PC-9 (cell line): ENCODE data around the gene CCNE1. TPM values are rescaled to one million over a fixed set of nuclear protein-coding genes. Genes with fewer than 3 reads are reported as not detected.

Experiments
- BruUV-seq: library from RNA; stranded (reverse); fragments of 400-500 nt; replicated peaks from 2 replicates; lab custom pipeline; 2021; lab: Mats Ljungman, UMichigan
- CTCF ChIA-PET: fragments of 300-600 bp; sonication (Branson Sonifier 250); formaldehyde crosslinking; loops from one replicate; lab custom pipeline; 2022; ENCODE audit warnings: antibody characterized with exemption; lab: Charles Lee
- POLR2A ChIA-PET: fragments of 300-600 bp; sonication (Branson Sonifier 250); formaldehyde crosslinking; loops from one replicate; lab custom pipeline; 2022; ENCODE audit warnings: antibody characterized with exemption; ENCODE audit not compliant: unreplicated experiment; lab: Charles Lee
- DNase-seq, 2 experiments: peaks; one replicate each; pipeline versions ENCODE4 v3.0.0 to v3.0.0-alpha.2; 2015 to 2022; ENCODE audit warnings: mixed read lengths in 1 of 2
- H2AFZ ChIP-seq: fragments of 200-600 bp; sonication (generic); 2 replicates; pipeline ENCODE4 v1.8.1; 2017; ENCODE audit warnings: antibody characterized with exemption
- H3F3A ChIP-seq: fragments of 200-600 bp; sonication (generic); 2 replicates; pipeline ENCODE4 v1.8.1; 2017; ENCODE audit warnings: antibody characterized with exemption, mild to moderate bottlenecking, low read depth; ENCODE audit not compliant: insufficient read depth
- H3K27ac ChIP-seq: fragments of 200-600 bp; sonication (generic); 2 replicates; pipeline ENCODE4 v1.6.1; 2016; ENCODE audit warnings: mixed run types
- H3K27me3 ChIP-seq: fragments of 200-600 bp; sonication (generic); 2 replicates; pipeline ENCODE4 v1.6.1; 2016; ENCODE audit warnings: low read depth, mixed run types; ENCODE audit not compliant: insufficient read depth
- H3K36me3 ChIP-seq: fragments of 200-600 bp; sonication (generic); 2 replicates; pipeline ENCODE4 v1.6.1; 2016; ENCODE audit warnings: low read depth, mixed run types
- H3K4me1 ChIP-seq: fragments of 200-600 bp; sonication (generic); replicated peaks from 2 replicates; pipeline ENCODE4 v1.6.1; 2016; ENCODE audit warnings: mixed run types; ENCODE audit not compliant: insufficient read depth
- H3K4me2 ChIP-seq: fragments of 200-600 bp; sonication (generic); 2 replicates; pipeline ENCODE4 v1.6.1; 2017; ENCODE audit warnings: mixed run types
- H3K4me3 ChIP-seq: fragments of 200-600 bp; sonication (generic); 2 replicates; pipeline ENCODE4 v1.6.1; 2016; ENCODE audit warnings: mixed run types
- H3K79me2 ChIP-seq: fragments of 200-600 bp; sonication (generic); 2 replicates; pipeline ENCODE4 v1.6.1; 2017; ENCODE audit warnings: low read depth, mixed run types
- H3K9me2 ChIP-seq: fragments of 200-600 bp; sonication (generic); 2 replicates; pipeline ENCODE4 v1.8.1; 2017; ENCODE audit warnings: mild to moderate bottlenecking; ENCODE audit not compliant: insufficient read depth
- H3K9me3 ChIP-seq: fragments of 200-600 bp; sonication (generic); 2 replicates; pipeline ENCODE4 v1.8.1; 2016; ENCODE audit warnings: low read depth; ENCODE audit not compliant: insufficient read depth
- H4K20me1 ChIP-seq: fragments of 200-600 bp; sonication (generic); 2 replicates; pipeline ENCODE4 v1.8.1; 2017; ENCODE audit not compliant: insufficient read depth
- EZH2 ChIP-seq: fragments of 200-600 bp; sonication (generic); IDR thresholded peaks from 2 replicates; pipeline ENCODE4 v1.8.0; 2017; ENCODE audit warnings: antibody characterized with exemption, low read depth
- intact Hi-C: fragments of 100-400 bp; cut with micrococcal nuclease; formaldehyde crosslinking; loops from one replicate; pipeline ENCODE4 v1.10.0; 2022; ENCODE audit not compliant: unreplicated experiment
- total RNA-seq: library from RNA; stranded (reverse); gene quantifications from 2 replicates; pipeline ENCODE4 v1.2.3, GENCODE V29; 2021
- TF ChIP-seq, protein P1 (sequence below): fragments of 200-600 bp; sonication (generic); conservative IDR thresholded peaks from 2 replicates; pipeline ENCODE4 v1.6.1; 2017; ENCODE audit warnings: mixed run types, antibody characterized with exemption, mild to moderate bottlenecking, moderate library complexity

Gene CCNE1
- total RNA-seq, 1 experiment from 2014 or later: 10.6 TPM

DNA sequence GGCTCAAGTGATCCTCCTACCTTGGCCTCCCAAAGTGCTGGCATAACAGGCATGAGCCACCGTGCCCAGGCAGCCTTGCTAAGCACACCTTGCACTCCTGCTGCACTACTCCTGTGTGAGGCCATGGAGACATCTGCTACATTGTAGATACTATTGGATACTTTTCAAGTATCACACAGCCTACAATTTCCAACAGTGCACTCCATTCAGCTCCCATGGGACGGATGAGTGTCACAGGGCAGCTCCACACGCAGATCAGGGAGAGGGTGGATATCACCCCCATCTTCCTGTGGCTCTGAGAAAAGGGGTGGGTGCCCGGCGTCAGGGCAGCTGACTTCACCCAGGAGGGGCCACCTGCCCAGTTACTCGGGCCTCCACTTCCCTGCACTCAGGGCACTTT, 39.1 kb upstream of the CCNE1 start:
- POLR2A ChIA-PET: no interaction called here

DNA sequence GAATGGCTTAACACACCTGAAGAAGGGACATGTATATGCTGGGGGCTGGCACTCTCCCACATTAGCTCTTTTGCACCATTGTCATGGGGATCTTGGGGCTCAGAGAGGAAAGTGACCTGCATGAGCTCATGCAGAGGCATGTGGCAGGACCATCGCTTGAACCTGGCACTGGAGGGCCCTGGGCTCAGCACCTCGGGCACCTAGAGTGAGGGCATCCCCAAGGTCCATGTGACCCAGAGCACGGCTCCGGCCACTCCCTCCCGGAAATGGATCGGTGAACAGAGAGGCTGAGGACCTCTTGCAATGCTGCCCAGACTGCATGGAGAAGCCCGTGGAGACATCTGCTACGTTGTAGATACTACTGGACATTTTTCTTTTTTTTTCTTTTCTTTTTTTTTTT, 38.6 kb upstream of the CCNE1 start:
- Histone ChIP-seq H4K20me1 (no peaks in the 10 kb centered on the region), H3K27me3 (no peaks in the 10 kb centered on the region), H3K9me2 (no peaks in the 10 kb centered on the region), H3K4me2 (no peak overlapping the region), H3F3A (no peaks in the 10 kb centered on the region), H3K4me3 (no peak overlapping the region), H2AFZ (no peak overlapping the region), H3K27ac (no peak overlapping the region), H3K4me1 (no peaks in the 10 kb centered on the region), H3K9me3 (no peaks in the 10 kb centered on the region), H3K79me2 (no peaks in the 10 kb centered on the region), H3K36me3 (no peaks in the 10 kb centered on the region)
- no TSS peak for BruUV-seq
- TF ChIP-seq, protein P1, sequence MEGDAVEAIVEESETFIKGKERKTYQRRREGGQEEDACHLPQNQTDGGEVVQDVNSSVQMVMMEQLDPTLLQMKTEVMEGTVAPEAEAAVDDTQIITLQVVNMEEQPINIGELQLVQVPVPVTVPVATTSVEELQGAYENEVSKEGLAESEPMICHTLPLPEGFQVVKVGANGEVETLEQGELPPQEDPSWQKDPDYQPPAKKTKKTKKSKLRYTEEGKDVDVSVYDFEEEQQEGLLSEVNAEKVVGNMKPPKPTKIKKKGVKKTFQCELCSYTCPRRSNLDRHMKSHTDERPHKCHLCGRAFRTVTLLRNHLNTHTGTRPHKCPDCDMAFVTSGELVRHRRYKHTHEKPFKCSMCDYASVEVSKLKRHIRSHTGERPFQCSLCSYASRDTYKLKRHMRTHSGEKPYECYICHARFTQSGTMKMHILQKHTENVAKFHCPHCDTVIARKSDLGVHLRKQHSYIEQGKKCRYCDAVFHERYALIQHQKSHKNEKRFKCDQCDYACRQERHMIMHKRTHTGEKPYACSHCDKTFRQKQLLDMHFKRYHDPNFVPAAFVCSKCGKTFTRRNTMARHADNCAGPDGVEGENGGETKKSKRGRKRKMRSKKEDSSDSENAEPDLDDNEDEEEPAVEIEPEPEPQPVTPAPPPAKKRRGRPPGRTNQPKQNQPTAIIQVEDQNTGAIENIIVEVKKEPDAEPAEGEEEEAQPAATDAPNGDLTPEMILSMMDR: no peak
- intact Hi-C loops: no loop called here
- ChIA-PET CTCF (interaction anchor here (0.5 kb wide), 1 partner anchor 170 kb away, joined by 8 read pairs; no protein-coding TSS in a partner anchor), POLR2A (interaction anchor here (0.7 kb wide), 1 partner anchor 85 kb away, joined by 4 read pairs; no protein-coding TSS in a partner anchor)
- no peak for DNase-seq

More for the DNA sequence above, 39.1 kb upstream of the CCNE1 start:
- no peak for DNase-seq
- CTCF ChIA-PET: interaction anchor here (0.5 kb wide), 1 partner anchor 170 kb away, joined by 8 read pairs; no protein-coding TSS in a partner anchor
- intact Hi-C loops: no loop called here
- Histone ChIP-seq H3K4me3 (no peak overlapping the region), H3K36me3 (no peaks in the 10 kb centered on the region), H3K79me2 (no peaks in the 10 kb centered on the region), H4K20me1 (no peaks in the 10 kb centered on the region), H3K4me2 (no peak overlapping the region), H3K9me2 (no peaks in the 10 kb centered on the region), H3K27ac (no peak overlapping the region), H2AFZ (no peak overlapping the region), H3F3A (no peaks in the 10 kb centered on the region), H3K27me3 (no peaks in the 10 kb centered on the region), H3K9me3 (no peaks in the 10 kb centered on the region), H3K4me1 (no peaks in the 10 kb centered on the region)
- TF ChIP-seq, protein P1: no peak
- TF ChIP-seq EZH2: no peak
- BruUV-seq: no TSS peak

DNA sequence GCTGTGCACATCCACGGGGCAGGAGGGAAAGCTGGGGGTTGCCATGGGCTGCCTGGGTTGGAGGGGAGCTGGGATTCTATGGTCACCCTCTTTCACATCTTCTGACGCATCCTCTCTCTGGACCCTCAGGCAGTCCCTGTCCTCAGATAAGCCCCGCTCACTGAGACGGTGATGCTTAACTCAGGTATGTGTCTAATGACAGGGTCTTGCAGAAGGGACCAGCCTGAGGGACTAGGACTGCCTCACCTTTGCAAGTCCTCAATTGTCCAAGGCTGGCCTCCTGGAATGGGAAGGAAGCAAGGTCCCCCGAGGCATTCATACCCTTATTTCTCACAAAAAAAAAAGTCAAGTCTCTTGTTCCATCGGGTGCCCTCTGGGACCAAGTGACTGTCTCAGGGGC, 37.7 kb upstream of the CCNE1 start:
- H4K20me1 ChIP-seq: no peaks in the 10 kb centered on the region
- H3K27me3 ChIP-seq: no peaks in the 10 kb centered on the region
- H3F3A ChIP-seq: no peaks in the 10 kb centered on the region
- intact Hi-C loops: no loop called here
- POLR2A ChIA-PET: no interaction called here
- H3K4me1 ChIP-seq: no peaks in the 10 kb centered on the region
- H3K4me3 ChIP-seq: no peak overlapping the region
- no TSS peak for BruUV-seq
- H3K79me2 ChIP-seq: no peaks in the 10 kb centered on the region
- no peaks in the 10 kb centered on the region for H3K9me3 ChIP-seq
- no peaks in the 10 kb centered on the region for H3K9me2 ChIP-seq
- H3K4me2 ChIP-seq: no peak overlapping the region
- no peak overlapping the region for H2AFZ ChIP-seq
- TF ChIP-seq, protein P1: no peak
- no peak for TF ChIP-seq EZH2
- DNase-seq: no peak
- H3K27ac ChIP-seq: no peak overlapping the region
- H3K36me3 ChIP-seq: no peaks in the 10 kb centered on the region
- CTCF ChIA-PET: no interaction called here
